NCI-H2196 (cell line): ENCODE results near the gene HSD3B2.

Experiments used
- DNase-seq: peaks from one replicate; lab custom pipeline; 2025; ENCODE audit not compliant: unreplicated experiment; lab: John Stamatoyannopoulos, UW

HSD3B2 gene

GRCh38 chr1:119453021-119453420, 38.1 kb downstream of the HSD3B2 start:
- DNase-seq = no peak

- DNase-seq = no peak
Measured at GRCh38 chr1:119462964-119463363, 48.0 kb downstream of the HSD3B2 start.

GRCh38 chr1:119463569-119463968, 48.6 kb downstream of the HSD3B2 start:
- no peak for DNase-seq

- no peak for DNase-seq
Measured at GRCh38 chr1:119466445-119466844, 51.5 kb downstream of the HSD3B2 start.

GRCh38 chr1:119467219-119467618, 52.3 kb downstream of the HSD3B2 start:
- DNase-seq = no peak

GRCh38 chr1:119467857-119468668, 53.1 kb downstream of the HSD3B2 start:
- DNase-seq = no peak

GRCh38 chr1:119469741-119470140, 54.8 kb downstream of the HSD3B2 start:
- no peak for DNase-seq

- no peak for DNase-seq
Measured at GRCh38 chr1:119470377-119470776, 55.4 kb downstream of the HSD3B2 start.

GRCh38 chr1:119470958-119471357, 56.0 kb downstream of the HSD3B2 start:
- DNase-seq = no peak

GRCh38 chr1:119471566-119471965, 56.6 kb downstream of the HSD3B2 start:
- no peak for DNase-seq

GRCh38 chr1:119472080-119472818, 57.3 kb downstream of the HSD3B2 start:
- no peak for DNase-seq
